GM12873 (cell line): ENCODE measurements around the gene ZBTB7B.

ENCODE experiments used
- CTCF ChIP-seq: IDR thresholded peaks from 2 replicates; pipeline ENCODE4 v1.5.1; 2012; ENCODE audit warnings: low read depth, mild to moderate bottlenecking, moderate library complexity, low read length, control low read depth; ENCODE audit not compliant: insufficient read depth; ENCODE audit errors: missing control alignments

ZBTB7B gene

GRCh38 chr1:154962156-154962749 lies 40.3 kb upstream of the ZBTB7B start:
- TF ChIP-seq CTCF: no peak

GRCh38 chr1:154962795-154963330 lies 39.7 kb upstream of the ZBTB7B start:
- TF ChIP-seq CTCF: no peak

DNA sequence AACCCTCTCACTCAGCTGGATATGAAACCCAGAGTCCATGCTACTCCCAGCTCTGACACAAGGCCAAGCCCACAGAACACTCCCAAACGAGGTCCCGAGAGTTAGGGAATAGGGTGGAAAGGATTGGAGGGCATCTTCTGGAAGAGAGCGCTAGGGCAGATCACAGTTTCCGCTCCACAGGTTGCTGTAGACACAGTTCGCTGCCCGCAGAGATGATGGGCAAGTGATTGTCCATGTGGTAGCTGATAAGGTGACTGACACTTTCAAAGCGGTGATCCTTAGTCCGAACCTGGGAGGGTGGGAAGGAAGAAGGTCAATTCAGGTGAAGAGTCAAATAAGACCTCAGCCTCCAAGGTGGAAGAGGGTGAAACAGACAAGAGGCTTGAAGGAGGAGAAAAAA lies 39.0 kb upstream of the ZBTB7B start:
- TF ChIP-seq CTCF: no peak

DNA sequence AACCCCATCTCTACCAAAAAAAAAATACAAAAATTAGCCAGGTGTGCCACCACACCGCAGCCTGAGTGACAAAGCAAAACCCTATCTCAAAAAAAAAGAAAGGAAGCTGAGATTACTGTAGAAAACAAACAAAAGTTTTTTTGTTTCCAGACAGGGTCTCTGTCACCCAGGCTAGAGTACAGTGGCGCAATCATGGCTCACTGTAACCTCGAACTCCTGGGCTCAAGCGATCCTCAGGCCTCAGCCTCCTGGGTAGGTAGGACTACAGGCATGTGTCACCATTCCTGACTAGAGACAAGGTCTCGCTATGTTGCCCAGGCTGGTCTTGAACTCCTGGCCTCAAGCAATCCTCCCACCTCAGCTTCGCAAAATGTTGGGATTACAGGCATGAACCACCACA lies 38.2 kb upstream of the ZBTB7B start:
- TF ChIP-seq CTCF: no peak

- no peak for TF ChIP-seq CTCF
Observed at GRCh38 chr1:154966111-154966510, 36.5 kb upstream of the ZBTB7B start.

GRCh38 chr1:154967331-154967950 lies 35.2 kb upstream of the ZBTB7B start:
- TF ChIP-seq CTCF: no peak

GRCh38 chr1:154968731-154969130 lies 33.9 kb upstream of the ZBTB7B start:
- no peak for TF ChIP-seq CTCF
